Natural killer cell (primary cell): ENCODE data around the gene MAPK8. TPM values are rescaled to one million over a fixed set of nuclear protein-coding genes. Genes with fewer than 3 reads are reported as not detected.

Experiments
- ATAC-seq, 3 donors: fragments of 150-1000 bp in 2 of 3; fragments of 200-7000 bp in 1 of 3; cut with Tn5 transposase; 1 replicate in 1 of 3; 2 replicates in 2 of 3; pipeline ENCODE4 v1.10.0; 2021; ENCODE audit warnings: mild to moderate bottlenecking in 2 of 3, moderate library complexity in 2 of 3
- DNase-seq, 2 donors: peaks; one replicate each; pipeline versions ENCODE4 v3.0.0 to v3.0.0-alpha.2; 2013 to 2021; ENCODE audit warnings: mixed read lengths in 1 of 2
- H3K27ac ChIP-seq: one replicate; pipeline ENCODE4 v1.5.1; 2013; ENCODE audit warnings: mild to moderate bottlenecking, low read length
- H3K27me3 ChIP-seq: one replicate; pipeline ENCODE4 v1.6.1; 2013; ENCODE audit warnings: low read length; ENCODE audit not compliant: control insufficient read depth, insufficient read depth
- H3K36me3 ChIP-seq: one replicate; pipeline ENCODE4 v1.6.1; 2013; ENCODE audit warnings: low read length; ENCODE audit not compliant: control insufficient read depth, insufficient read depth
- H3K4me1 ChIP-seq: one replicate; pipeline ENCODE4 v1.6.1; 2013; ENCODE audit warnings: low read length; ENCODE audit not compliant: control insufficient read depth, insufficient read depth
- H3K4me3 ChIP-seq: one replicate; pipeline ENCODE4 v1.5.1; 2013; ENCODE audit warnings: low read length
- H3K9me3 ChIP-seq: one replicate; pipeline ENCODE4 v1.6.1; 2013; ENCODE audit warnings: low read length; ENCODE audit not compliant: control insufficient read depth, insufficient read depth
- H3K27ac Mint-ChIP-seq, 2 donors: one replicate each; pipeline ENCODE4 v1.8.0; 2022; ENCODE audit warnings: mild to moderate bottlenecking in 2 of 2, mixed read lengths in 2 of 2, moderate library complexity in 1 of 2
- H3K27me3 Mint-ChIP-seq, 2 donors: one replicate each; pipeline ENCODE4 v1.8.0; 2022; ENCODE audit warnings: low read depth in 2 of 2, mixed read lengths in 2 of 2
- H3K36me3 Mint-ChIP-seq: one replicate; pipeline ENCODE4 v1.8.0; 2022; ENCODE audit warnings: mixed read lengths
- H3K4me1 Mint-ChIP-seq, 2 donors: one replicate each; pipeline ENCODE4 v1.8.0; 2022; ENCODE audit warnings: mixed read lengths in 2 of 2
- H3K4me3 Mint-ChIP-seq: one replicate; pipeline ENCODE4 v1.8.0; 2022; ENCODE audit warnings: mild to moderate bottlenecking, moderate library complexity, mixed read lengths
- H3K9me3 Mint-ChIP-seq, 2 donors: one replicate each; pipeline ENCODE4 v1.8.0; 2022; ENCODE audit warnings: mixed read lengths in 2 of 2
- WGBS: methylation state at CpG from one replicate; pipeline ENCODE4 v1.1.7; 2013; ENCODE audit warnings: missing lambda C conversion rate; ENCODE audit not compliant: insufficient coverage; 5-methylcytosine and 5-hydroxymethylcytosine counted together
- intact Hi-C: fragments of 100-400 bp; cut with micrococcal nuclease; formaldehyde crosslinking; loops from one replicate; pipeline ENCODE4 v1.14.2; 2022
- total RNA-seq, 4 donors: library from RNA; stranded (reverse); fragments of 120-200 nt in 1 of 4; gene quantifications; one replicate each; pipeline versions ENCODE4 v1.2.3 to v1.2.4, GENCODE V29; 2013 to 2022
- TF ChIP-seq, protein P1 (sequence below): fragments of 200-600 bp; IDR thresholded peaks from one replicate; pipeline ENCODE4 v1.8.0; 2022; ENCODE audit warnings: antibody characterized with exemption

Gene MAPK8
- total RNA-seq, 3 donors from 2014 or later (not counting 1 experiment from before 2014, with no cell fraction given), result 37.3 to 44.5 (median 40.8) TPM

GRCh38 chr10:48452879-48453412 lies 146.5 kb downstream of the MAPK8 start:
- peaks cover 0 to 4% of the 10 kb centered on the region in 2 donors for H3K27me3 Mint-ChIP-seq
- Histone ChIP-seq H3K9me3 (no peaks in the 10 kb centered on the region), H3K27me3 (no peaks in the 10 kb centered on the region), H3K4me1 (peaks cover 5% of the 10 kb centered on the region), H3K4me3 (no peak overlapping the region), H3K27ac (no peak overlapping the region), H3K36me3 (no peaks in the 10 kb centered on the region)
- WGBS, result 81% methylated on average over 6 of the region's 6 CpGs
- no peaks in the 10 kb centered on the region for H3K36me3 Mint-ChIP-seq
- intact Hi-C loops, result no loop called here
- peak in 1 of 2 donors; percentile 7 for DNase-seq
- ATAC-seq, result no peak
- no peaks in the 10 kb centered on the region for H3K4me1 Mint-ChIP-seq
- H3K27ac Mint-ChIP-seq, result no peak overlapping the region
- no peak overlapping the region for H3K4me3 Mint-ChIP-seq
- TF ChIP-seq, protein P1, sequence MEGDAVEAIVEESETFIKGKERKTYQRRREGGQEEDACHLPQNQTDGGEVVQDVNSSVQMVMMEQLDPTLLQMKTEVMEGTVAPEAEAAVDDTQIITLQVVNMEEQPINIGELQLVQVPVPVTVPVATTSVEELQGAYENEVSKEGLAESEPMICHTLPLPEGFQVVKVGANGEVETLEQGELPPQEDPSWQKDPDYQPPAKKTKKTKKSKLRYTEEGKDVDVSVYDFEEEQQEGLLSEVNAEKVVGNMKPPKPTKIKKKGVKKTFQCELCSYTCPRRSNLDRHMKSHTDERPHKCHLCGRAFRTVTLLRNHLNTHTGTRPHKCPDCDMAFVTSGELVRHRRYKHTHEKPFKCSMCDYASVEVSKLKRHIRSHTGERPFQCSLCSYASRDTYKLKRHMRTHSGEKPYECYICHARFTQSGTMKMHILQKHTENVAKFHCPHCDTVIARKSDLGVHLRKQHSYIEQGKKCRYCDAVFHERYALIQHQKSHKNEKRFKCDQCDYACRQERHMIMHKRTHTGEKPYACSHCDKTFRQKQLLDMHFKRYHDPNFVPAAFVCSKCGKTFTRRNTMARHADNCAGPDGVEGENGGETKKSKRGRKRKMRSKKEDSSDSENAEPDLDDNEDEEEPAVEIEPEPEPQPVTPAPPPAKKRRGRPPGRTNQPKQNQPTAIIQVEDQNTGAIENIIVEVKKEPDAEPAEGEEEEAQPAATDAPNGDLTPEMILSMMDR, result no peak
- H3K9me3 Mint-ChIP-seq, result no peaks in the 10 kb centered on the region

GRCh38 chr10:48453451-48454301 lies 147.2 kb downstream of the MAPK8 start:
- ATAC-seq, result no peak
- H3K4me1 ChIP-seq, result peaks cover 5% of the 10 kb centered on the region
- H3K9me3 ChIP-seq, result no peaks in the 10 kb centered on the region
- Mint-ChIP-seq H3K27ac (no peak overlapping the region), H3K9me3 (no peaks in the 10 kb centered on the region), H3K4me1 (no peaks in the 10 kb centered on the region), H3K36me3 (no peaks in the 10 kb centered on the region), H3K4me3 (no peak overlapping the region), H3K27me3 (no peaks in the 10 kb centered on the region)
- no peak overlapping the region for H3K27ac ChIP-seq
- TF ChIP-seq, protein P1, result no peak
- intact Hi-C loops, result no loop called here
- WGBS, result 87% methylated on average over 17 of the region's 19 CpGs
- no peak overlapping the region for H3K4me3 ChIP-seq
- no peaks in the 10 kb centered on the region for H3K27me3 ChIP-seq
- peak in 1 of 2 donors; percentile 12 for DNase-seq
- H3K36me3 ChIP-seq, result no peaks in the 10 kb centered on the region

DNA sequence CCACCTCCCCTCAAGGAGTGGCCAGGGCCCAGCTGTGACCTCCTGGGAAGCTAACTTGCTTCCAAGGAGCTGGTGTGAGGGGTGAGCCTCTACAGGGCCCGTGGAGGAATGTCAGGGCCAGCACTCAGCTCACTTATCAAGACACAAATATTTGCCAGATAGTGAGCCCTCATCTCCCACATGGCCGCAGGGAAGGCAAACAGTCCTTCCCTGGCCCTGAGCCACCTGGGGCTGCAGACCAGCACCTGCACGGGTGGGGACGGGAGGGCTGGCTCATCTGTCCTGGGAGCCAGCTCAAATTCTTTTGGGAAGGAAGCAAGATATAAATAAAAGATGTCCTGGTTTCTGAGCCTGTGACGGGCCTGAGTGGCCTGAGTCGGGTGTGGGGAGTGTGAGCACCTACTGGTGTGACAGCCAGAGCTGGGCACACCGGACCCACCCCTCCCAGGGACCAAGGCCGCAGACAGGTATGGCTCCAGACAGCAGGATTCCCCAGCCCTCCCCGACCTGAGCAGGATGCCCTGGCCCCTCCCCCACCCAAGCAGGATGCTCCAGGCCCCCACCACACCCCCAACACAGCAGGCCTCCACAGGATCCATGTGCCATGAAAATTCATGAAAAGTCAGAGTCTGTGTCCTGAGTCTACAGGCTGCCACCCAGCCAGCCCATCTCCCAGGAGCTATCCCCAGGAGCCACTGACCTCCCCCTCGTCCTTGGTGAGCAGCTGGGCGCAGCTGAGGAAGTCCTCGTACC lies 148.0 kb downstream of the MAPK8 start:
- H3K27me3 ChIP-seq, result no peaks in the 10 kb centered on the region
- H3K36me3 ChIP-seq, result no peaks in the 10 kb centered on the region
- no peaks in the 10 kb centered on the region for H3K36me3 Mint-ChIP-seq
- H3K4me3 ChIP-seq, result no peak overlapping the region
- H3K4me3 Mint-ChIP-seq, result no peak overlapping the region
- 84% methylated on average over 12 of the region's 12 CpGs for WGBS
- ATAC-seq, result no peak
- TF ChIP-seq, protein P1, result no peak
- no peaks in the 10 kb centered on the region for H3K9me3 Mint-ChIP-seq
- H3K4me1 Mint-ChIP-seq, result no peaks in the 10 kb centered on the region
- H3K9me3 ChIP-seq, result no peaks in the 10 kb centered on the region
- no peak overlapping the region for H3K27ac Mint-ChIP-seq
- peak in 1 of 2 donors; percentile 10 for DNase-seq
- peaks cover 5% of the 10 kb centered on the region for H3K4me1 ChIP-seq
- H3K27me3 Mint-ChIP-seq, result no peaks in the 10 kb centered on the region
- H3K27ac ChIP-seq, result no peak overlapping the region
- intact Hi-C loops, result no loop called here
